GM18502 (cell line): ENCODE measurements around the gene MYLIP.

ENCODE experiments used
- ATAC-seq: cut with Tn5 transposase; IDR thresholded peaks from one replicate; pipeline ENCODE4 v1.9.1; 2021; ENCODE audit warnings: mild to moderate bottlenecking; ENCODE audit not compliant: unreplicated experiment, poor library complexity

MYLIP gene

DNA sequence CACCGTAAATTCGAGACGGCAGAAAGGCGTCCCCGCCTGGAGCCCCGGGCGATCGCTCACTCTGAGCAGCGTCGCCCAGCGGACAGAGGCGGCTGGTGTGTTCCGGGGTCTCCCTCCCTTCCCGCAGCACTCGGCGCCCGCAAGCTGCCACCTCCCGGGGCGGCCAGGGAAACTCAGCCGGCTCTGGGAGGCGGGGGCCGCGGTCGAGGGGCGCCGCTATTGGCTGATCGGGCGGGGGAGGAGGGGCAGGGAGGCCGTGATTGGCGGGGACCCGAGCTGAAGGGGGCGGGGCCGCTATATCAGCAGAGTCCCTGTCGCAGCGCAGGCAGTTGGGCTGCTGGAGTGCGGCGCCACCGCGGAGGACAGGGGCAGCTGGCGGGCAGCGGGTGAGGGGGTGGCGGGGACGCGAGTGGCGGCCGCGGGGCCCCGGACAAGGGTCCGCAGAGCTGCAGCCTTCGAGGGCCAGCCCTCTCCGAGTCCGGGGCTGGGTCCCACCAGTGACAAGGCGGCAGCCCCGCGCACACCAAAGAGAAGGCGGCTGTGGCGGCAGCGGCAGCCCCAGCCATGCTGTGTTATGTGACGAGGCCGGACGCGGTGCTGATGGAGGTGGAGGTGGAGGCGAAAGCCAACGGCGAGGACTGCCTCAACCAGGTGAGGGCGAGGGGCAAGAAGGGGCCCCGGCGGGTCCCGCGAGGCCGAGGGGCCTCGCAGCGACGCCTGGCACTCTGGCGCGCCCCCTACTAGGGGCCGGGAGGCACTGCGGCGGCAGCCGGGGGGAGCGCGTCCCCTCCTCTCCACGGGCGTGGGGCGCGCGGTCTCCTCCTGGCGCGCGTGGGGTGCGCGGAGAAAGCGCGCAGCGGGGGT lies at the start of gene MYLIP:
MYLIP (plus strand) TSS at position 328 of the 864 bp plus-strand sequence; CDS start at position 565, 237 bp downstream.
- ATAC-seq, result peak; percentile 76

DNA sequence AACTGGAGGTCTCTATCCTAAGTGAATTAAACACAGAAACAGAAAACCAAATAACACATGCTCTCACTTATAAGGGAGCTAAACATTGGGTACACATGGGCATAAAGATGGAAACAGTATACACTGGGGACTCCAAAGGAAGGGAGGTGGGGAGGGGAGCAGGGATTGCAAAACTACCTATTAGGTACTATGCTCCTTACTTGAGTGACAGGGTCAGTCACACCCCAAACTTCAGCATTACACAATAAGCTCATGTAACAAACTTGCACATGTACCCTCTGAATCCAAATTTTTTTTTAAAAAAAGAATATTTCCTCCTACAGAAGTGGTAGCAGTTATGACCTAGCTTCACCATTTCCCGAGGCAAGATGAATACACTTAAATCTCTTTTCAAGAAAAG lies 49.5 kb upstream of the MYLIP start:
- no peak for ATAC-seq

DNA sequence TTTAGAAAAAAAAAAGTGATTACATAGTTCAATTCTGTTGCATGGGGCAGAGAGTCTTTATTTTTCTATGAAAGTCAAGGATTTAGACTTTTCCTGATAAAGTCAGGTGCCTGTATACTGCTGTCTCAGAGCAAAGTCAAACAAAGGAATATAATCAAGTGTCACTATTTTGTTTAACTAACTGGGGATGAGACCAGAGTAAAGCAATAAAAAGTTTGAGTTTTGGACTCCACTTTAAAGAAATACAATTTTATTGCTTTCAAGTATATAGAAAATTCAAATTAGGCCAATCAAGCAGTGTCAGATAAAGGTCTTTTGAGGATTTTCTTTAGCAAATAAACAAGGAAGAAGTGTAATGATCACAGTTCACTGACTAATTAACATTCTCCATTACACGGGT lies 48.7 kb upstream of the MYLIP start:
- ATAC-seq, result no peak

DNA sequence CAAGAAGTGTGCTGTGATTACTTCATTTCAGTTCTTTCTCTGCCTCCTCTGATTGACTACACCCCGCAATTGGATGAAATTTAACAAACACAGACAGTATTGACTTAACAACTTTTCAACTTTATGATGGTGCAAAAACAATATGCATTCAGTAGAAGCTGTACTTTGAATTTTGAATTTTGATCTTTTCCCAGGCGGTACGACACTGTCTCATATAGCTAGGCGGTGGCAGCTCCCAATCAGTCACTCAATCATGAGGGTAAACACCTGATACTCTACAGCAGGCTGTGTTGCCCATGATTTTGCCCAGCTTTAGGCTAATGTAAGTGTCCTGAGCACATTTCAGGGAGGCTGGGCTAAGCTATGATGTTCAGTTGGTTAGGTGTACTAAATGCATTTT lies 47.6 kb upstream of the MYLIP start:
- ATAC-seq, result no peak

DNA sequence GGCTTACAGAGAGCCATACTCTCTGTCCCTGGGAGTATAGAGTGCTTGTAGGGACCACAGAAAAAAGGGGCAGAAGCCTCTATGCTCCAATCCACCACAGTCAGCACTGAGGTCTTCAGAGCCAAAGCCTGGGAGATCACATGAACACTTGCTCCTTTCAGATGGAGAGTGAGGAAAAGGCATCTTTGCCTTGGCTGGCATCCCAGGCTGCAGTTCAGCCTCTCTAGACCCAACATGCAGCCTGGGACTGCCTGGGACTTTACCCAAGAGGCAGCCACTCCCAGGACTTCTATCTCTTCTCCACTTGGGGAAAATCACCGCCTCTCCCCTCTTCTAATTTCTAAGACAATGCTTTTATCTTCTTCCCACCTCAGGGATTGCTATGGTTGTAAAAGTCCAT lies 46.5 kb upstream of the MYLIP start:
- no peak for ATAC-seq

DNA sequence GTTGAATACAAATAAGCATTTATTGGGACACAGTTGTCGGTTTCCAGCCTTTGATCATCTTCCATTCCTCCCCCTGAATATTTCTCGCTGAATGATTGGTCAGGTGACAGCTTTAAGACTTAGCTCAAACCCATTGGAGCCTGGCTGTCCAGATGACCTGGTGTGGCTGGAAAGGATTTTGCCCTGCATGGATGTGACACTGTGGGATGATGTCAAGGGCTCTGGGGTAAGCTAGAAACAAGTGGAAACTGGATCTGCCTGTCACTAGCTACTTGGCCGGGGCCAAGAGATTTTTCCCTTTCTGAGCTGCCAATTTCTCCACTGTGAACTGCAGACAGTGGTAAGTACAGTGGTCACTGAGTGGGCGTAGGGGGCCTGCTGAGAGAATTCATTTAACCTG lies 41.9 kb upstream of the MYLIP start:
- ATAC-seq, result no peak

DNA sequence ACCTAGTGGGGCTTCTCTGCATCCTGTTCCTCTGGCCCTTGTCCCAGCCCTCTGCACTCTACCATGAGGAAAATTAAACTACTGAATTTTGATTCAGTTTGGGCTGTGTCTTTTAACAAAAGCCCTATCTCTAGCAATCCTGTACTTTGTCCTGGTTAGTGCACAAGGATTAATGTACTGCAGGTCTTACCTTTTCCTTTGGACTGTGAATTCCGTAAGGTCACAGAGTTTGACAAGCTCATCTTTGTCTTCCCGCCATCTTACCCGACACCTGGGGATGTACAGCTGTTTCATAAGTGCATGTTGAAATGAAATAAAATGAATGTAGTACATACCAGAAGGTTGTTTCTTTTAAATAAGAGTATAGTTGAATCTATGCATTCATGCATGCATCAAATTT lies 41.5 kb upstream of the MYLIP start:
- no peak for ATAC-seq

DNA sequence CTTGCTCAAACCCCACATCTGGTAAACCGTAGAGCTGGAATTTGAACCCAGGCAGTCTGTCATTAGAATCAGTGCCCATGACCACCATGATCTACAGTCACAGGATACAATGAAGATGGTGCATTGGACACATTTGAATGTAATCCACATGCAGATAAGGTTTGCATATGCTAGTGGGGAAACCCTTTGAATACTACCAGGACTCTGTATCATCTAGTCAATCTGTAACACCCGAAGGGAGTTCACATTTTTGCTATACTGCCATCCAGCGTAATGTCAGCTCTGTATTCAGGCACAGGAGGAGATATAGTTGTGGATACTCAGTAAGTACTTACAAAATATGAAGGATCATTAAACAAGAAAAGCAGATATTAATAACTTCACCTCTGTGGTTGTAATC lies 40.5 kb upstream of the MYLIP start:
- ATAC-seq, result no peak

DNA sequence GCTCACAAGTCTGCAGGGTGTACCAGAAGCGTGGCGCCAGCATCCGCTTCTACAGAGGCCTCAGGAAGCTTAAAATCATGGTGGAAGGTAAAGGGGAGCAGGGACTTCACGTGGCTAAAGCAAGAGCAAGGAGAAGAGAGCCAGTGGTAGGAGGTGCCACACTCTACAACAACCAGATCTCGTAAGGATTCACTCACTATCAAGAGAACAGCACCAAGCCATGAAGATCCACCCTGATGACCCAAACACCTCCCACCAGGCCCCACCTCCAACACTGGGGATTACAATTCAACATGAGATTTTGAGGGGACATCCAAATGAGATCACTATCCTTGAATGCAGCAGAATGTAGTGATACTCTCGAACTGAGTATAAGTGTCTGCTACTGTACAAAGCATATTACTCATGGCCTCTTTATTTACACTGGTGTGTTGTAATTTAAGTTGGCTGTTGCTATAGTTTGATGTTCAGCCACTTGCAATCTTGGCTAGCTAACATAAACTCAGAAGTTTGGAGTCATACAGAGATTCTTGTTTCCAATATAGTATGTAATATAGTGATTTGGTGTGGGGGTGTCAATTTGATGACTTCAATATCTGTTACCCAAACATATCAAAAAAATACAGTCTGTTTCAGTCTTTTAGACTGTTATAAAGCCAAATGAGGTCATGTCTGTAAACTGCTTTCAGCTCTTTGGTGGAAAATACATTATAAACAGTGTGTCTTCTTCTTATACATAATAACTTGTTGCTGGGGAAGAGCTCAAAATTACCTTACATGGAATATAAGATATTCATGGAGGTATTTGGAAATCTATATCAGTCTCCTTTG lies 39.4 kb upstream of the MYLIP start:
- ATAC-seq, result no peak

DNA sequence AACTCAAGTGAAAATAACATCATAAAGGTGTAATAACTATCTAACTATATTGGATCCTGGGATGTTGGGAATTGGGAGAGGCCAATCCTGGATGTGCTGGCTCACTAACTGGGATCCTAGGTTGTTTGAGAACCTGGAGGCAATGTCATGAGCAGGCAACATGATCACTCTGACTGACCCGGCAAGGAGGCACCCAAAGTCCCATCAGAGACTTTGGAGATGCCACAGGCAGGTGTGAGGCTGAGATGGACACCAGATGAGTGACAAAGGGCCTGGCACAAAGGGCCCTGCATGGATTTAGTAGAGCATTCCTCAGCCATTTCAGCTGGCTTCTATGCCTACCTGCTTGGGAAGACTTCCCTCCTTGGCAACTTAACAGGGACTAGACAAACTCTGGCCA lies 38.4 kb upstream of the MYLIP start:
- ATAC-seq, result no peak

DNA sequence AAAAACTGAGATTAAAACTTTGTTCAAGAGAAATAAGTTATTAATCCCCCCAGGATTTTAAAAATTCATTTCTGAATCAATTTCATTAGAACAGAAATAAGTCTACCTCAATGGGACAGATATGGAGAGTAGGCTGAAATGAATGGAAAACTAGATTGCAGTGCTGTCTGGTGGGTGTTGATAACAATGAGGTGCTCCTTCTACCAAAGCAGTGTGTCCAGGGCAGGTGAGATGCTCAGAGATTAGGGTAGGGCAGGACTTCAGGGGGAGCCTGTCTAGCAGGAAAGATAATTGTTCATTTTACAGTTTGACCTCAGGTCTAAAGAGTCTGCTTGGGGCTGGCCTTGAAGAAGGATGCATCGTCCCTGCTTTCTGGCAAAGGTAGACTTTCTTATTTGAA lies 38.0 kb upstream of the MYLIP start:
- ATAC-seq, result no peak

DNA sequence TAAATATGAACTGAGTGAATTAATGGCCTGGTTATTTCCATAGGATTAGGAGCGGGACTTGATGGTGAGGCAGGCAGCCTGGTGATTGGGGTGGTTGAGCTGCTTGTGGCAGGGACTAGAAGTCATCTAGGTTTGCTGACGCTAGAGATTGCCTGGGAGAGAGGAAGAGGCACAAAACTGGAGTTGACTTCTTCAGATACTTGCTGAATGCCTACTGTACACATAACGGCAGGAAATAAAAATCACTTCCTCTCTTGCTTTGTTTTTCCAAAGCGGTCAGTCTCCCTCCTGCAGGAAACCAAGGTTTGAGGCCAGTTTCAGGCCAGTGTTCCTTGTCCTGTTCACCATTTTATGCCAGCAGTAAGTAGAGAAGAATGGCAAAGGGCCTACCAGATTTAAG lies 36.7 kb upstream of the MYLIP start:
- no peak for ATAC-seq

DNA sequence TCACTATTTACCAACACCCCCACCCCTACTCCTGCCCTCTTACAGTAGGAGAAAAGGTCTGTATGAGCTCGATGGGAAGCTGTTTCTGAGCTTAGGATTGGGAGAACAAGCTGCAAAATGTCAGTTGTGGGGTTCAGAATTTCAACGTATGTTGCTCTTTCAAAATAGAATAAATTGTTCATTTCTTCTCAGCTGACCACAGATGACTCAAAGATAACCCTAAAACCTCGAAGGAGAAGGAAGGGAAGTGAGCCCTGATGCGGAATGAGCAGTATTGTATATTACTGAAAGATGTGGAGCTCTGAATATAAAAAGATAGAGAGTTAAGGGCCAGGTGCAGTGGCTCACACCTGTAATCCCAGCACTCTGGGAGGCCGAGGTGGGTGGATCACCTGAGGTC lies 35.9 kb upstream of the MYLIP start:
- peak; percentile 65 for ATAC-seq

DNA sequence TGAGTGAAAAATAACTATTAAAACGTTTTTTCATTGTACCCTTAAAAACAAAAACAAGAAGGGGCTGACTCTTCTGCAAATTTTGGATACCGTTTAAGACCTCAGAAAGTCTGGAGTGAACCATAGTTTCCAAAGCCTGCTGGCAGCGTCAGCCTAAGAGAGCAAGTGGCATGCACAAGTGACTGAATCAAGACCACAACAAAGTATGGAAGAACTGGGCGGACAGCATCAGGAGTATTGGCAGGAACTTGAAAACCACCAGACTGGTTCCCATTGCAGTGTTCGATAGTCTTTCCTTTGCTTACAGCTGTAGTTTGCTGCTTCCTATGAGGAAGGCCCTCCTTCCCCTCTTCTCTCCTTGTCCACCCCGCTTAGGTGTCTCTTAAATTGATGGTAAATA lies 33.7 kb upstream of the MYLIP start:
- ATAC-seq, result no peak

DNA sequence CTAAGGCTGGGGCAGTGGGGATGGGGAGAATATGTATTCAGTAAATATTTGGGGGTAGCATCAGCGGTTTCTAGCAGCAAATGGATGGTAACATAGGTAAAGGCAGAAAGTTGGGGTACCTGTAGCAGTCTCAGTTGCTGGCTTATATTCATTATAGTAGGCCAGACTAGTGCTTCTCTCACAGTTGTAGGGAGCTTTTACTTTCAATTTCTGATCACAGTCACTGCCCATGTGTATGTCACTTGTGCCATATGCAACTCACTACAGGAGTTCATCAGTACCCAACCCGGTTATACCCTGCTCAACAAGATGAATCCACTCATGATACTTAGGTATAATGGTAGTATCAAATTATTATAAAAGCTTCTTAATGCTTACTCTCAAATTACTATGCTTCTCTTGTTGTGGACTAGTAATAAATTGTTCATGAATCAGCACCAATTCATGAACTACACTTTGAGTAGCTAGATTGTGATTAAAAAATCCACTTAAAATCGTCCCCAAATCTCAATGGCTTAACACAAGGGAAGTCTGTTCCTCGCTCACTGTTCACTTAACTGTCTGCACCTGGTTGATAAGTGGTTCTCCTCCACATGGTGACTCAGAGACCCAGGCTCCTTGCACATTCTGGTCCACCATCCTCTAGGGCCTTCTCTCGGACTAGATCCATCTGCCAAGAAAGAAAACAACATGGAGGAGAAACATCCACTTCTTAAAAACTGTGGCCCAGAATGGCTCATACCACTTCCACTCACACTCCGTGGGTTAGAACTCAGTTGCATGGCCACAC lies 31.3 kb upstream of the MYLIP start:
- peak; percentile 79 for ATAC-seq

DNA sequence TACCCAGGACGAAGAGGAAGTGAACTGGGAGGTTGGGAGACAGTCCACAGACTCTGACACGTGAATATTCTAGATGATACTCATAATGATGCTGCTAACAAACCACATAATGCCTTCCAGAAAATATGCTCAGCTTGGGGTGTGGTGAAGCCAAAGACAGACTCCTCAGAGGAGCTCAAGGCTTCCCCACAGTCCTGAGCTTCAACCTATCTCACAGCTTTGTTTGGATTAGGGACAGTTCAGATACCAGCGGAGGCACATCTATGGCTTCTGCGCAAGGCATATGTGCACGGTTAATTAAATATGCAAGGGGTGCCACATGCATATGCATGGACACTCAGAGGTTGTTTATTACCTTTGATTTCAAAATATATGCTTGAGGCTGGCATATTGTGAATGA lies 30.7 kb upstream of the MYLIP start:
- no peak for ATAC-seq

DNA sequence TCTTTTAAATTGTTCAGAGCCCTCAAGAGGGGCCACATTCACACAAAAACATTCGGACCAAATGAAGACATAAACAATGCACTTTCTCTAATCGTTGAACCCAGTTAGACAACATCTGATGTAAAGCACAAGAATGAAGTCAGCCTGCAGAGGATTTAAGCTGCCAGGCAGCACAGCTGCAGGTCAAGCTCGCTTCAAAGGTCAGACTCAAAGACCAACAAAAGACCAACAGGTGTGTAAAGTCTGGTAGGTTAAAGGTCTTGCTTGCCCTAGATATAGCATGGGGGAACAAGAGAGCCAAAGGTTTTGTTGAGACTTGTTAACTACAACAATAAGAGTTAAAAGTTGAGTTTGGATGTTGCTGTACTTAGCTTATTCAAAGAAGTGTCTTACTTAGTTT lies 26.7 kb upstream of the MYLIP start:
- ATAC-seq, result no peak

DNA sequence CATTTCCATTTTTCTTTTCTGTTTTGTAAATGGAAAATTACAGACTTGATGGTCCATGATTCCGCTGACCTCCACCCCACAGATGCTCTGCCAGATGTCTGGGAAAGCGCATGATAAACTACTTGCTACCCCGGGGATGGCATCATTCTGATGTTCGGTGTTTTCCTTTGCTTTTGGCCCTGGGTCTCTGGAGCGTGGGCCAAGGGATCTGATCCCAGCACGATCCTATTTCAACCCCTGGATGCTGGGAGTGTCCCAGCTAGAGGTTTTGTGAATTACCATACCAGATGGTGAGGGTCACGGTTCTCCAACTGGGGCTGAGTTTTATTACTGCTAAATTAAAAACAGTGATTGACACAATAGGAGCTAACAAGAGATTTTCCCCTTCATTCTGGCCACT lies 25.2 kb upstream of the MYLIP start:
- ATAC-seq, result no peak

DNA sequence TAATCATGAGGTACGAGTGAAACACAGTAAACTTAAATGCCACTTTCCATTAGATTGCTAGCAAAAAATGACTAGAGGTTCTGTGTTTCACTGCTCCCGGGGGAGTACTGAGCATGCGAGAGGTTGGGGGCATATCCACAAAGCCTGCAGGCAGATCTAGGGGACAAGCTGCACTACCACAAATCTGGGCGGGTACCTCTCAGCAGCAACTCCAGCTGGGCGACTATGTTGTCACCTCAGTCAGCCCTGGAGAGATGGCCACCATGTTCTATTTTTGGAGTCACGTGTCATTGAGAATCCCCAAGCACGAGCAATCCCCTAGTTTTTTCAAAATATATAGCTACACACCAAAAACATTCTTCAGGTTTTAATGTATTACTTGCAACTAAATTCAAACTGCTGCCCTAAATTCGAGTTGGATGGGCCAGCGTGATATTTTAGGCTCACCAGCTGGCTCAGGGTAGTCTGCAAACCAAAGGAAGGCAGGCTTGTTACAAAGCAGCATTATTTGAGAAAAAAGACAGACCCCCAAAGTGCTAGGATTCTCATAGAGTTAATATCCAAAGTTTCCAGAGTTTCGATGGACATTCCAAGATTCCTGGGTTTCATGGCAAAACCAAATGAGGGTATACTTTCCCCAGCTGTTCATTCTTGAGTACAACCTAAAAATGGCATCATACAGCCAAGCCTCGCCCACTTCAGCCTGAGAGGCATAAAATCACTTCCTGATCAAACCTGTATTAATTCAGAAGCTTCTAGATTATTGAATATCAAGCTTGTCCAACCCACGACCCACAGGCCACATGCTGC lies 24.1 kb upstream of the MYLIP start:
- no peak for ATAC-seq

DNA sequence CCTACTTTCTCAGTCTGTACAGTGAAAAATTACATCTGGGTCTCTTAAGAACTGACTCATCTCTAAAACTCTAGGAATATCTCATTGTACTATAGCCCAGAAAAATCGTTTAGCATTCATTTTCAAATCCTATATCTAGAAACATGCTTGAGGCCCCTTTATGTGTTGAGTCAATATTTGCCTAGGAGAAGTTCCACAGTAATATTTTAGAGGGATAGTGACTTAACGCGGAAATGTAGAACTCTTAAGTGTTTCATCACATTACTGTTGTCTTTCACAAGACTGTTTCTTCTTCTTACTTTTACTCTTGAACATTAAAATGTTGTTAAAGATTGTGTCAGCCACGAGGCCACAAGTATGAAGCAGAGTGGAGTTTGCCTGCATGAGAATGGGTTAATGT lies 23.0 kb upstream of the MYLIP start:
- no peak for ATAC-seq
